HuH-7.5 (cell line): ENCODE results near the gene B3GALT5.

ENCODE experiments used
- DNase-seq: peaks from one replicate; pipeline ENCODE4 v3.0.0; 2011; ENCODE audit warnings: low spot score

B3GALT5 gene

DNA sequence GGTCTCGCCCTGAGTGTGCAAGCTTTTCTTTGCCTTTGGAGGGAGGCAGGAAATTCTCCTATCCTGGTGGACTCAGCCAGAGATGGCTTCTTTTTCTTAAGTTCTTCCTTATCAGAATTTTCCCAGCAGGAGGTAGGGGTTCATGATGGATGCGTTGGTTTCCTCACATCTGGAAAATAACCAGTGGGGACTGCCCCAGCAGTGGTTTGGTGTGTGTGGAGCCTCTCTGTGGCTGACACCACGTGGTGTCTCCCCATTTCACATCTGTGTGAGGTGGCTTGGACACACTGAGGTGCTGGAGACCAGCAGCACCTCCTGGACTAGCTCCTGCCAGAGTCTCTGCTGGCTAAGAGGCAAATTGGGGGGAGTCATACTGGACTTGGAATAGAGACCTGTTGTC is 32.6 kb downstream of the B3GALT5 start:
- no peak for DNase-seq

DNA sequence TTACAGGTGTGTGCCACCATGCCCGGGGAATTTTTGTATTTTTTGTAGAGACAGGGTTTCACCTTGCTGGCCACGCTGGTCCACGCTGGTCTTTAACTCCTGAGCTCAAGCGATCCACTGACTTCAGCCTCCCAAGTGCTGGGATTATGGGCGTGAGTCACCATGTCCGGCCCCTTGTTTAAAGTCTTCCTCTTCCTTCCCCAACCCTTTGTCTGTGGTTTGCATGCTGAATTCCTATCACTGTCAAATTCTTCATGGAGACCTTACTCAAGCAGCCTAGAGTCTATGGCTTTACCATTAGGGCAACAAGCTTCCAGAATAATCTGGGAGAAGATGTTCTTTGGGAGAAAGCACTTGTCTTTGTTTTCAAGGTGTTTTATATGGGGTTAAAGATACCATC is 34.7 kb downstream of the B3GALT5 start:
- DNase-seq = no peak

DNA sequence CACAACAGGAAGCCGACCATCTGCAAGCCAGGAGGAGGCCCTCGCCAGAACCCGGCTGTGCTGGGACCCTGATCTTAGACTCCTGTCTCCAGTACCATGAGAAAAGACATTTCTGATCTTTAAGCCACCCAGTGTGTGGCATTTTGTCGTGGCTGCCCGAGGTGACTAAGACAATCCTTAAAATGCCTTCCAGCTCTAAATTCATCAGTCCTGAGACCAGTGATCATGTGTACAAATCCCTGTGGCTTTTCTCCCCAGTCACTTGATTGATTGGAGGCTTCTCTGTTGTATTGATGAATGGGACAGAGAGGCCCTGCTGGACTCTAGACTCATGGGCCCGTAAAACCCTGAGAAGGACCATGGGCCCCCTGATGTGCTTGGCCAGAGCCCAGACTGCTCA is 36.1 kb downstream of the B3GALT5 start:
- no peak for DNase-seq

DNA sequence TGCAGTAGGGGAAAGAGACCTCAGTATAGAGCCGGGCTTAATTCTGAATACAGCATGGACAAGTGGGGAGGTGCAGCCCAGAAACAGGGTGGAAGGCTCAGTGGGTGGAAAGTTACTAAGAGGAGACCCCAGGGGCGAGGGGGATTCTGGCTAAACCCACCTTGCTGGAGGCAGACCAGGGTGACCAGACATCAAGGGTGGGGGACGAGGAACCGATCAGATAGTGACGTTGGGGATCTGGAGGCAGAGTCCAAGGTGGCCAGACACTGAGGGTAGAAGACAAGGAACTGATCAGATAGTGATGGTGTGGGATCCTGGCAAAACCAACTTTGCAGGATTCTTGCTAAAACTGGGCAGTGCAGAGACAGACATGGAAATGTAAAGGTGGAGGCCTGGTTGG is 36.8 kb downstream of the B3GALT5 start:
- no peak for DNase-seq

DNA sequence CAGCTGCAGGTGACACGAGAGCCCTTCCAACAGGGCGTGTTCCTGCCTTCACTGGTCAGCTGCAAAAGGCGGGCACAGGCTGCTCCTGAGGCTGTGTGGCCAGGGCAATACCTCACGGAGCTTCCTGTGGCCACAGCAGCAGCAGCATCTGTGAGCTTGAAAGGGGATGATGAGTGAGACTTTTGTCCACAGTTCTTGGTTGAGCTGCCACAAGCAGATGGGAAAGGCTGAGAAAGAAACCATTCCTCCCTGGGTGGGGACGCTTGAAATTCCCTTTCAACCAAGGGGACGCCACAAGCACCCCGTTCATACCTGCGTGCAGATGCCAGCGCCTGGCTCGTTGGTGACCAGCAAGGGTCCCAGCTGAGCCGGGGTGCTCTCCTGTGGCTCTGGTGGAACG is 37.6 kb downstream of the B3GALT5 start:
- no peak for DNase-seq

DNA sequence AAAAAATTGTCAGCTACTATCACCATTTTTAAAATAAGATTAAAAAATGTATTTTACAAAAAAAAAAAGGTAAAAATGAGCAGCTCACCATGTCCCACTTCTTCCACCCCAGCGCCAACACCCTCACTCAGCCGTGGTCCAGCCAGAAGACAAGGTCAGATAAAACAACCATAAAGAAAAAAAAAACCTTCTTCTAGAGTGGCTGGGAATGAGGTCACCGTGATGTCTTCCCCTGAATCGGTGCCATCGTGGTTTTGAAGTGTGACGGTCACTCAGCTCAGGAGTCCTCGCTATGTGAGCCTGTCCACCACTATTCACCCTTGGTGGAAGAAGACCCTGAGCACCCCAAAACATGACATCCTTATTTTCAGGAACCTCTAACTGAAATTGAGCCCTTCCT is 38.1 kb downstream of the B3GALT5 start:
- DNase-seq = no peak

DNA sequence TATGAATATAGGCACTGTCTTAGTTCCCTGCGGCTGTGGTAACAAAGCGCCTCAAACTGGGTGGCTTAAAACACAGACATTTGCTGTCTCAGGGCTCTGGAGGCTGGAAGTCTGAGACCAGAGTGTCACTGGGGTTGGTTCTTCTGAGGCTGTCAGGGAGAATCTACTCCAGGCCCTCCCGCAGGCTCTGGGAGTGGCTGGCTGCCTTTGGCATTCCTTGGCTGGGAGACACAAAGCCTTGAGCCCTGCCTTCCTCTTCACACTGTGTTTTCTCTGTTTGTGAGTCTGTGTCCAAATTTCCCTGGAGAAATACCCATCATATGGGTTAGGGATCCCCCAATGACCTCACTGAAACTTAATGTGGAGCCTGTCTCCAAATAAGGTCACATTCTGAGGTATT is 38.5 kb downstream of the B3GALT5 start:
- no peak for DNase-seq

DNA sequence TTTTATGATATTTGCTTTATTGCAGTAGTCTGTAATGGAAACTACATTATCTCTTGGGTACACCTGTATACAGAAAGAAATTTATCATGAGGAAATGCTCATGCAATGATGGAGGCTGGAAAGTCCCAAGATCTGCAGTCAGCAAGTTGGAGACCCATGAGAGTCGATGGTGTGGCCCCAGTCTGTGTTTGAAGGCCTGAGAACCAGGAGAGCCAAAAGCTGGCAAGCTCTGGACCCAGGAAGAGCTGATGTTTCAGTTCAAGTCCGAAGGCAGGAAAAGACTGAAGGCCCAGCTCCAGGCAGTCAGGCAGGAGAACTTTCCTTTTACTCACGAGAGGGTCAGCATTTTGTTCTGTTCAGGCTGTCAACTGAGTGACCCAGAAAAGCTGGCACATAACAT is 42.2 kb downstream of the B3GALT5 start:
- DNase-seq = no peak

DNA sequence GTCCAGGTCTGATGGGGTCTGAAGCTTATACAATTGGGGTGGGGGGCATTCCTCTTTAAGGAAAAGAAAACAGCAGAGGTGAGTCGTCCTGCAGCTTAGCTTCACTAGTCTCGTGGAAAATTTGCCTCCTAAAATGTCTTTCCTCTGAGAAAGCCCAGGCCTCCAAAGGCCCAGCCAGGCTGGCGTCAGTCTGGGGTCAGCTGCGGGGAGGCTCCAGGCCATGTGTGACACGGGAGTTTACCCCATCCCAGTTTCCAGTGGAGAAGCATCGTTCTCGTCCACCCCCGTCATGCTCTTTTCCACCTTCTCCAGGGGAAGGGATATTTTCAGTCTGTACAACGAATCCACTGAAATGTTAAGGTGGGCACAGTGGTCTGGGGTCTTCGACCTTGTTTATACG is 42.8 kb downstream of the B3GALT5 start:
- DNase-seq = no peak

DNA sequence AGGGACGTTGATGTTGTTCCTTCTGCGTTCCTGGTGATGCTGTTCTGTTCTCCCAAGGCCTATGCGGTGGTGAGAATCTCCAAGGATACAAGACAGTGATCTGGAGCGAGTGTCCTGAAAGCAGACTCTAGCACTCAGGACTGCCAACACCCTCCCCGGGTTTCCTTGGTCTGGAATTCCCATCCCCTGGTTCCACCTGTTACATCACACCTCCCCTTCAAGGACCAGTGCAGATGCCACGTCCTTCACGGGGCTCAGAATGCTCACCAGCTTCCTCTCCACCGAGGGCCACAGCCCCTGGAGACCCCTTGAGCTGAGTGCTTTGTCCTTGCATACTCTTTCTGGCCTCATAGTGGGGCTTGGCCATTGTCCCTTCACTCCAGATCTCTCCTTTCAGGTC is 43.5 kb downstream of the B3GALT5 start:
- no peak for DNase-seq

DNA sequence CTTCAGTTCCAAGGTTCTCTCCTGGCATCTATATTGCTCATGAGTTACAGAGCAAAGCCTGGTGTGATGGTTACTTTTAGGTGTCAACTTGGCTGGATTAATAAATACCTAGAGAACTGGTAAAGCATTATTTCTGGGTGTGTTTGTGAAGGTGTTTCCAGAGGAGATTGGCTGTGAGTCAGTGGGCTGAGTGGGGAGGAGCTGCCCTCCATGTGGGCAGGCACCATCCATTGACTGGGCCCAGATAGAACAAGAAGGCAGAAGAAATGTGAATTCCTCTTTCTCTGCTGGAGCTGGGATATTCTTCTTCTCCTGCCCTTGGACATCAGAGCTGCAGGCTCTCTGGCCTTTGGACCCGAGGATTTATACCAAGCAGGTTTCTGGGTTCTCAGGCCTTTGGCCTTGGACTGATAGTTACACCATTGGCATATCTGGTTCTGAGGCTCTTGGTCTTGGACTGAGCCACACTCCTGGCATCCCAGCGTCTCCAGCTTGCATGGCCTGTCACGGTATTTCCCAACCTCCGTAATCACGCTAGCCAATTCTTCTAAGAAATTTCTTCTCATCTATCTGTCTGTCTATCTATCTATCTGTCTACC is 44.5 kb downstream of the B3GALT5 start:
- DNase-seq = no peak

DNA sequence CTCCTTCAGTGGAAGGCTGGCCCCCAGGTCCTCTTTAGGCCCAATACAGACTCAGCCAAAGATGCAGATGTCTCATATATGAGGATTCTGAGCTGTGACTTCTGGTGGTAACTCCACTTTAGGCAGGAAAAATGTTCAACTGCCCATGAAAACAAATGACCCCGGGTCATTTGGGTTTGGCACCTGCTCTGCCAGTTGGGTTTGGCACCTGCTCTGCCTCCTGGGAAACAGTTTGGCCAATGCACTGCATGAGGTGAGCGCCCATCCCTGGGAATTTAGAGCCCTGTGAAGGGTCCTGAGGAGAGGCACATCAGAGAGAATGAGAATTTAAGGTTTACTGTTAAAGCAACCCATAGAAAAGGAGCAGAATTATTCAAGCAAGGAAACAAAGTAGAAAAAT is 45.3 kb downstream of the B3GALT5 start:
- DNase-seq = no peak

DNA sequence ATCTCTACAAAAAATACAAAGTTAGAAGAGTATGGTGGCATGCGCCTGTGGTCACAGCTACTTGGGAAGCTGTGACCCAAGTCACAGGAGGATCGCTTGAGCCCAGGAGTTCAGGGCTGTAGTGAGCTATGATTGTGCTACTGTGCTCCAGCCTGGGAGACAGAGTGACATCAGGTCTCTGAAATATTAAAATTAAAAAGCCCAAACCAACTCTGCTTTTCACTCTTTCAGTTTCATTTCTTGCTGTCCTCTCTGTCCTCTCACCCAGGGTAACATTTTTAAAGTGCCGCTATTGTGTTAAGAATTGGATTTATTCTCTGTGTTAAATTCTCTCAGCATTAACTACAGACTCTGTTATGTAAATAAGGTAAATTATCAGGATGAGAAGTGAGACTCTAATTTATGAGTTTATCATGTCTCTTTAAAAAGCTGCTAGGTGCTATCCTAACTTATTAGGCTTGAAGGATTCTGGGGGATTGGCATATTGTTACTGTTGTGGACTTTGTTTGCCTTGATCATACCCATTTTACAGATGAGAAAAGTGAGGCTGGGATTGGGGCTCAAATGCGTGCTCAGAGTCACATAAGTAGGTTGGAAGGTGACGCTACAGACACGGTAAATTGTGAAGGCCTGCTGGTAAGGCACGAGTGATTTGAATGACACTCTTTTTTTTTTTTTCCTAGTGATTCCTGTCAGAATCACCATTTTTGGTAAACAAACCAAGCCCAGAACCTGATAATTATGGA is 46.5 kb downstream of the B3GALT5 start:
- no peak for DNase-seq

DNA sequence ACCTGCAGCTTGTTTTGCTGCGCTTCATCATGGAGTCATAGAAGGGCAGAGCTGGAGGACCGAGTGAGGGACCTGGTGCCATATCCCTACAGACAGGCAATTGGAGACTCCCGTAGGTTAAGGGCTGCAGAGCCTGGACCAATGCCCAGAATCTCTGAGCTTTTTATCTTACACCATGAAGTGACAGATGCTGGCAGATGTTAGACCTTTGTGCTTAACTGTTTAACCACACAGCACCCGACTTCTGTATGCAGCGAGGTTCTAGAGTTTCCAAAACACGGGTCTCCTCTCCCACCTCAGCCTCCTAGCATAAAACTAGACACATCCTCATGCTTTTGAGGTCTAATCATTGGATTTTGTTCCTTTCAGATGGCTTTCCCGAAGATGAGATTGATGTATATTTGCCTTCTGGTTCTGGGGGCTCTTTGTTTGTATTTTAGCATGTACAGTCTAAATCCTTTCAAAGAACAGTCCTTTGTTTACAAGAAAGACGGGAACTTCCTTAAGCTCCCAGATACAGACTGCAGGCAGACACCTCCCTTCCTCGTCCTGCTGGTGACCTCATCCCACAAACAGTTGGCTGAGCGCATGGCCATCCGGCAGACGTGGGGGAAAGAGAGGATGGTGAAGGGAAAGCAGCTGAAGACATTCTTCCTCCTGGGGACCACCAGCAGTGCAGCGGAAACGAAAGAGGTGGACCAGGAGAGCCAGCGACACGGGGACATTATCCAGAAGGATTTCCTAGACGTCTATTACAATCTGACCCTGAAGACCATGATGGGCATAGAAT is 47.6 kb downstream of the B3GALT5 start:
- no peak for DNase-seq

DNA sequence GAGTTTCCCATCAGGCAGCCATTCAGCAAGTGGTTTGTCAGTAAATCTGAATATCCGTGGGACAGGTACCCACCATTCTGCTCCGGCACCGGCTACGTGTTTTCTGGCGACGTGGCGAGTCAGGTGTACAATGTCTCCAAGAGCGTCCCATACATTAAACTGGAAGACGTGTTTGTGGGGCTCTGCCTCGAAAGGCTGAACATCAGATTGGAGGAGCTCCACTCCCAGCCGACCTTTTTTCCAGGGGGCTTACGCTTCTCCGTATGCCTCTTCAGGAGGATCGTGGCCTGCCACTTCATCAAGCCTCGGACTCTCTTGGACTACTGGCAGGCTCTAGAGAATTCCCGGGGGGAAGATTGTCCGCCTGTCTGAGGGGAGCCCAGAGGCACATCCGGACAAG is 48.4 kb downstream of the B3GALT5 start:
- DNase-seq = no peak

DNA sequence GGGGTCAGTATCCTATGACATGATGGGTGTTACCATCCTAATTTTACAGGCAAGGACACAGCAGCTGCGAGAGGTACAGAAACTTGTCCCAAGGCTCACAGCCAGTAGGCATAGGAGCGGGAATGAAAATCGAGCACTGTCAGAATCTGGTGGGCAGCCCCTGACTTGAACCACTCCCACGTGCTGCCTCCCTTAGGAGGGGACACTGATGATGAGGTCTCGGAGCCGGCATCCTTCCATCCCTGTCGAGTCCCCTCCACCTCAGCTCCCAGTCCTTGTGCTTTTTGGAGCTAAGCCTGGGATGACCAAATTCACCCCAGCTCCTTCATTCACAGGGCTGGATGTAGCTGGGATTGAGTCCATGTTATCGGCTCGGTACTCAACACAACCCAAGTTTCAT is 49.0 kb downstream of the B3GALT5 start:
- DNase-seq = no peak

DNA sequence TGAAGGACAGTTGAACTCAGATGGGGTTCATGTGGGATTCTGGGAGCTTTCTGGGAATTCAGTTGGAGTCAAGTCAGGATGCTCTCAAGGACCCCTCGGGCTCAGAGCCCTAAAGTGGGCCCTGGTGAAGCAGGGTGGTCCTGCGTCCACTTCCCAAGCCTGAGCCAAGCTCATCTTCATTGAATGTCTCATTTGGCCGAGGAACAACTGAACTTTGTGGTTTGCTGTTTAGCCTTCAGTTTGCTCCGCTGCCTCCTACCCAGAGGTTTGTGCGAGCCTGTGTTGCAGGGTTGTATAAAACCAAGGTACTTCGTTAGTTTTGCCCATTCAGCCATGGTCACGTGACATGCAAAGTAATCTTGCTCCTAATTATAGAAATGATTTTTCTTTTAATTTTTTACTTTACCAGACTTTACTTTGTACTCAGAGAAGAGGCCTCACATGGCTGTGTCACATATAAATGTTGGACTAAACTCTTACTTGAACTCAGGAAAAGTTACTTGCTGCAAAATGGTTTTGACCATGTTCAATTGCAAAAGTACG is 49.7 kb downstream of the B3GALT5 start:
- DNase-seq = no peak

DNA sequence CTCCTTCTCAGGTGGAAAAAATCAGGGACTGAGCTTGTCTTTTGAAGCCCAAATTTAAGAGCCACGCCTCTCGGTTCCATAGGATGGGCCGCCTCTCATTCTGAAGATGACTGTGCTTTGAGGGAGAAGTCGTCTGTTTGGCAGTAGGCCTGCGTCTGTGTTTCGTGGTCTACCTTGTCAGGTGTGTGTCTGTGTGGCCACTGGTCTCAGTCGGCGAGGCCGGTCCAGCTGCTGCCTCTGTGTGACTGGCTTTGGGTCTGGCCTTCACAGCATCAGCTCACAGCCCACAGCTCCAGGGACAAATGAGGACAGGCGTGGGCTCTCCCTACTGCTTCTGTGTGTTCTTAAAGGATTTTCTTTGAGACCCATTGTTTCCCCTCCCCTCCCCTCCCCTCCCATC is 50.3 kb downstream of the B3GALT5 start:
- no peak for DNase-seq

DNA sequence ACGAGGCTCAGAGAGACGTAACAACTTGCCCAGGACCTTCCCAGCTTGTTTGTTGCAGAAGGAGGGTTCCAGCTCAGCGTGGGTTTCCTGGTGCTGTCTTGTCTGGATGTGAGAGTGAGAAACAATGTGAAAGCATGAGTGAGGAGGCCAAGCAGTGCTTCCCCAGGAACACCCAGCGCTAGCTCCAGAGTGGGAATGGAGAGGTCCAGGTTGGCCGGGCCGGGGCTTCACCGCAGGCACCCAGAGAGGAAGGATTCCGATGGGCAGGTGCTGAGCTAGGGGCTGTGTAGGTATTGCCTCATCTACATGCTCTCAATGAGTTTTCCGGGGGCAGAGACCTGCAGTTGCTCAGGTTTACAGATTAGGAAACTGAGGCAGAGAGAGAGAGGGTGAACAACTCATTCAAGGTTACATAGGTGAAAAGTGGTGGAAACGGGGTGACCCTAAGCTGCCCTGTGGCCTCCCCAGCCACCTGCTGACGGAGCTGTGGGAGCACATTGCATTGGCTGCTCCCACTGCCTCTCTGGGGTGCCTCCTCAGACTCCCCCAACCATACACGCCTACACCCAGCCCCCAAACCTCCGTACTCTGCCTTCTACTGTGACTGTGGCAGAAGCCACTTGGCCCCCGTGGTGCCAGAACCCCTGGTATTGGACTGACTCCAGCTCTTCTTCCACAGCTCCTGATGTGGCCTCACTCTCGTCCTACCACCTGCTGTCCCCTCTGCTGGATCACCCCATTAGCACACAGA is 51.2 kb downstream of the B3GALT5 start:
- DNase-seq = no peak

DNA sequence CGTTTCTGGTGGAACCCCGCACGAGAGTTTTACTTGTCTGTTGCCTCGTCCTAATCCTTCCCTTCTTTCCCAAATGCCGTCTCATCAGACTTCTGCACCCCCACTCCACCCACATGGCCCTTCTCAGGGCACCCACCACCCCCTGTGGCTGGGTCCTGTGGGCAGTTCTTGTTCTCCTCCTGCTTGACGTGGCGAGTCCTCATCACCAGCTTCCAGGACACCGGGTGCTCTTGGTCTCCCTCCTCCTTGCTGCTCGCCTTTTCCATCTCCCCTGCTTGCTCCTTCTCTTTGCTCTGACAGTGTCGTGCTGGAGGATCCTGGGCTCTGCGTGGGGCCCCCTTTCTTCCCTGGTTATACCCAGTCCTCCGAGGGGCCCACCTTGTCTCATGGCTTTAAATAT is 51.8 kb downstream of the B3GALT5 start:
- no peak for DNase-seq

DNA sequence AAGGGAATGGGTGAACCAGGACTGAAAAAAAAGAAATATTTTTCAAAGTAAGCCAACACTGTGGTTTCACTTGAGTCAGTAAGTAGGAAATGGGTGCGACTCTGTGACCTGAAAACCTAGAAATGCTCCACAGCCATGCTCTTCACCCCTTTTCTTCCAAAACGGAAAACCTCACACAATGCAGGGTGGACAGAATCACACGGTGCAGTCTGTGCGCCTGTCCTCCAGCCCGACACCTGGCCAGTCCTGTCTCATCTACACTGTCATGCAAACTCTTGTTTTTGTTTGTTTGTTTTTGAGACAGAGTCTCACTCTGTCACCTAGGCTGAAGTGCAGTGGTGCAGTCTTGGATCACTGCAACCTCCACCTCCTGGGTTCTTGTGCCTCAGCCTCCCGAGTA is 53.3 kb downstream of the B3GALT5 start:
- no peak for DNase-seq

DNA sequence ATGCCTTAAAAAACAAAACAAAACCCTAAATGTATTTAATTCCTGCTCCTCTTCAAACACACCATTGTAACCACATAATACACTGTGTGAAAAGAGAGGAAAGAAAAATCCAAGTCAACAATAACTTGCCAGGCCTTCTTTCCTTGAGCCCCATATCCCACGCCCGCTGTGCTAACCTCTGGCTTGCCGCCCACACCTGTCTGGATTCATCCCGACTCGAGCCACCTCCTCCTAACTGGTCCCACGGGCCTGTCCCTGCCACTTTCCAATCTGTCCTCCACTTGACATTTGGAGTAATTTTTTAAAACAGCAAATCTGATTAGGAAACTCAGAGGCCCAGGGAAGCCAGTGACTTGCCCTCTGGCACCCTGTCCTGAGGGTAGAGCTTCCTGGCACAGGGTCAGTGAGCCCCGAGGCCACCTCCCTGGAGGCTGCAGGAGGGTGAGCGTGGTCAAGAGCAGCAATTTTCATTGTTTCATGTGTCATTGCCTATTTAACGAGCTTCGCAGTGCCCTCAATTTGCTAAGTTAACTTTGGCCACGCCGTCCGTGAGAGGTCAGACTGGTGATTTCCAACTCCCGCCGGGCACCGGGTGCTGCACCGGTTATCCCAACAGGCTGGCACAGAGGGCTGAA is 54.1 kb downstream of the B3GALT5 start:
- no peak for DNase-seq
